CD4-positive, alpha-beta T cell (primary cell): Measurements from ENCODE around the gene NRTN. TPM values are rescaled to one million over a fixed set of nuclear protein-coding genes. Genes with fewer than 3 reads are reported as not detected.
"Not testable (repeated sequence)": the region's sequence is repeated elsewhere in the genome, so short reads cannot be mapped to it uniquely, and the experiment has no call there.

Experiments used
- ATAC-seq: fragments of 200-7000 bp; cut with Tn5 transposase; one replicate; pipeline ENCODE4 v1.10.0; 2022; ENCODE audit warnings: mild to moderate bottlenecking; ENCODE audit not compliant: poor library complexity
- CTCF ChIA-PET: fragments of 350-600 bp; sonication (Branson Sonifier 250); formaldehyde crosslinking; loops from one replicate; lab custom pipeline; 2021; ENCODE audit warnings: antibody characterized with exemption, inconsistent platforms; lab: Charles Lee
- POLR2A ChIA-PET: fragments of 350-600 bp; sonication (Branson Sonifier 250); formaldehyde crosslinking; loops from one replicate; lab custom pipeline; 2021; ENCODE audit warnings: antibody characterized with exemption, inconsistent platforms; lab: Charles Lee
- DNase-seq, 14 experiments: peaks; one replicate each; pipeline ENCODE4 v3.0.0-alpha.2; 2013 to 2020; ENCODE audit warnings: mixed read lengths in 2 of 14
- H3K27ac ChIP-seq, 2 donors: one replicate each; pipeline versions ENCODE4 v1.5.1 to v1.7.0; 2013; ENCODE audit warnings: low read length in 2 of 2, low read depth in 1 of 2, mild to moderate bottlenecking in 1 of 2
- H3K27me3 ChIP-seq, 2 experiments: 1 replicate in 1 of 2; 2 replicates in 1 of 2; pipeline versions ENCODE4 v1.6.1 to v1.7.0; 2013; ENCODE audit warnings: low read length in 2 of 2, control low read depth in 1 of 2, mild to moderate bottlenecking in 1 of 2, moderate library complexity in 1 of 2; ENCODE audit not compliant: insufficient read depth in 2 of 2, control insufficient read depth in 1 of 2
- H3K36me3 ChIP-seq: one replicate; pipeline ENCODE4 v1.6.1; 2013; ENCODE audit warnings: low read length, control low read depth; ENCODE audit not compliant: insufficient read depth
- H3K4me1 ChIP-seq: one replicate; pipeline ENCODE4 v1.6.1; 2013; ENCODE audit warnings: low read length, control low read depth; ENCODE audit not compliant: insufficient read depth
- H3K4me3 ChIP-seq: one replicate; pipeline ENCODE4 v1.5.1; 2013; ENCODE audit warnings: mild to moderate bottlenecking, low read length, moderate library complexity
- H3K9me3 ChIP-seq, 2 experiments: 1 replicate in 1 of 2; 2 replicates in 1 of 2; pipeline versions ENCODE4 v1.6.1 to v1.7.0; 2013; ENCODE audit warnings: low read length in 2 of 2, mild to moderate bottlenecking in 2 of 2, control low read depth in 1 of 2, moderate library complexity in 1 of 2; ENCODE audit not compliant: control insufficient read depth in 1 of 2, insufficient read depth in 1 of 2
- H3K27ac Mint-ChIP-seq: one replicate; pipeline ENCODE4 v1.8.0; 2020; ENCODE audit warnings: mixed read lengths
- H3K27me3 Mint-ChIP-seq: one replicate; pipeline ENCODE4 v1.8.0; 2021; ENCODE audit warnings: mixed read lengths
- H3K36me3 Mint-ChIP-seq: one replicate; pipeline ENCODE4 v1.8.0; 2021; ENCODE audit warnings: low read depth, mixed read lengths
- H3K4me1 Mint-ChIP-seq: one replicate; pipeline ENCODE4 v1.8.0; 2021; ENCODE audit warnings: low read depth, mixed read lengths
- H3K4me3 Mint-ChIP-seq: one replicate; pipeline ENCODE4 v1.8.0; 2020; ENCODE audit warnings: mild to moderate bottlenecking, mixed read lengths
- H3K9me3 Mint-ChIP-seq: one replicate; pipeline ENCODE4 v1.8.0; 2020; ENCODE audit warnings: mixed read lengths
- intact Hi-C, 2 experiments: fragments of 100-400 bp; cut with DNase I in 1 of 2; cut with micrococcal nuclease in 1 of 2; formaldehyde crosslinking; loops; one replicate each; pipeline versions ENCODE4 v1.15.1 to v1.9.0; 2023 to 2025; cut with DNase I, micrococcal nuclease
- total RNA-seq, 174 experiments: library from RNA in 2 of 174; stranded (reverse) in 2 of 174; gene quantifications; one replicate each; pipeline ENCODE4 v1.2.3 and lab custom pipeline; 2021 to 2026
- TF ChIP-seq, protein P1 (sequence below): fragments of 200-600 bp; IDR thresholded peaks from one replicate; pipeline ENCODE4 v1.8.0; 2022; ENCODE audit warnings: antibody characterized with exemption, mild to moderate bottlenecking

The NRTN gene
- total RNA-seq, 2 experiments from 2014 or later, result 1.5 to 1.6 TPM

- H3K4me1 ChIP-seq, result no peaks in the 10 kb centered on the region
- no peak overlapping the region for H3K27ac ChIP-seq
- Mint-ChIP-seq H3K36me3 (no peaks in the 10 kb centered on the region), H3K4me3 (no peak overlapping the region), H3K27ac (no peak overlapping the region), H3K27me3 (no peaks in the 10 kb centered on the region), H3K4me1 (no peaks in the 10 kb centered on the region), H3K9me3 (no peaks in the 10 kb centered on the region)
- no peaks in the 10 kb centered on the region for H3K27me3 ChIP-seq
- ChIA-PET CTCF (no interaction called here), POLR2A (interaction anchor here (0.8 kb wide), 1 partner anchor 31 kb away, joined by 3 read pairs; no protein-coding TSS in a partner anchor)
- TF ChIP-seq, protein P1, sequence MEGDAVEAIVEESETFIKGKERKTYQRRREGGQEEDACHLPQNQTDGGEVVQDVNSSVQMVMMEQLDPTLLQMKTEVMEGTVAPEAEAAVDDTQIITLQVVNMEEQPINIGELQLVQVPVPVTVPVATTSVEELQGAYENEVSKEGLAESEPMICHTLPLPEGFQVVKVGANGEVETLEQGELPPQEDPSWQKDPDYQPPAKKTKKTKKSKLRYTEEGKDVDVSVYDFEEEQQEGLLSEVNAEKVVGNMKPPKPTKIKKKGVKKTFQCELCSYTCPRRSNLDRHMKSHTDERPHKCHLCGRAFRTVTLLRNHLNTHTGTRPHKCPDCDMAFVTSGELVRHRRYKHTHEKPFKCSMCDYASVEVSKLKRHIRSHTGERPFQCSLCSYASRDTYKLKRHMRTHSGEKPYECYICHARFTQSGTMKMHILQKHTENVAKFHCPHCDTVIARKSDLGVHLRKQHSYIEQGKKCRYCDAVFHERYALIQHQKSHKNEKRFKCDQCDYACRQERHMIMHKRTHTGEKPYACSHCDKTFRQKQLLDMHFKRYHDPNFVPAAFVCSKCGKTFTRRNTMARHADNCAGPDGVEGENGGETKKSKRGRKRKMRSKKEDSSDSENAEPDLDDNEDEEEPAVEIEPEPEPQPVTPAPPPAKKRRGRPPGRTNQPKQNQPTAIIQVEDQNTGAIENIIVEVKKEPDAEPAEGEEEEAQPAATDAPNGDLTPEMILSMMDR, result no peak
- DNase-seq (no peak), ATAC-seq (no peak)
- intact Hi-C loops, result no loop called here
- H3K4me3 ChIP-seq, result no peak overlapping the region
- H3K9me3 ChIP-seq, result no peaks in the 10 kb centered on the region
- H3K36me3 ChIP-seq, result no peaks in the 10 kb centered on the region
These were observed 39.9 kb downstream of the NRTN start for GRCh38 chr19:5844456-5845433.

GRCh38 chr19:5847846-5848245 lies 43.0 kb downstream of the NRTN start:
- intact Hi-C loops, H3K27ac Mint-ChIP-seq, H3K9me3 ChIP-seq, H3K27ac ChIP-seq, H3K4me3 Mint-ChIP-seq, H3K36me3 Mint-ChIP-seq, H3K4me1 Mint-ChIP-seq, H3K36me3 ChIP-seq, POLR2A ChIA-PET, H3K27me3 ChIP-seq, DNase-seq, H3K4me1 ChIP-seq, H3K27me3 Mint-ChIP-seq, H3K4me3 ChIP-seq, H3K9me3 Mint-ChIP-seq, ATAC-seq, CTCF ChIA-PET: not testable (repeated sequence)

DNA sequence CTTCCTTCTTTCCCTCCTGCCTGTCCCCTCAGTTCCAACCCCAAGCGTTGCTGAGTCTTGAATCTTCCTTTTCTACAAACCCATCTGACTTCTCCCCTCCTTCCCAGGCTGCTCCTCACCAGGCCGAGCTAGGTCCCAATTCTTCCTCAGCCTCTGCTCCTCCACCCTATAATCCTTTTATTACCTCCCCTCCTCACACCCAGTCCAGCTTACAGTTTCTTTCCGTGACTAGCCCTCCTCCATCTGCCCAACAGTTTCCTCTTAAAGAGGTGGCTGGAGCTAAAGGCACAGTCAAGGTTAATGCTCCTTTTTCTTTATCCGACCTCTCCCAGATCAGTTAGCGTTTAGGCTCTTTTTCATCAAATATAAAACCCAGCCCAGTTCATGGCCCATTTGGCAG lies 43.8 kb downstream of the NRTN start:
- ATAC-seq, H3K4me1 ChIP-seq, DNase-seq, H3K36me3 ChIP-seq, H3K4me3 Mint-ChIP-seq, H3K9me3 Mint-ChIP-seq, H3K9me3 ChIP-seq, H3K27me3 ChIP-seq, POLR2A ChIA-PET, H3K4me1 Mint-ChIP-seq, H3K27me3 Mint-ChIP-seq, H3K36me3 Mint-ChIP-seq, H3K4me3 ChIP-seq, CTCF ChIA-PET, intact Hi-C loops, H3K27ac ChIP-seq, H3K27ac Mint-ChIP-seq: not testable (repeated sequence)

GRCh38 chr19:5850189-5850588 lies 45.3 kb downstream of the NRTN start:
- ChIA-PET POLR2A (no interaction called here), CTCF (no interaction called here)
- H3K4me1 Mint-ChIP-seq, result no peaks in the 10 kb centered on the region
- H3K27me3 Mint-ChIP-seq, result no peaks in the 10 kb centered on the region
- Histone ChIP-seq H3K4me3 (no peak overlapping the region), H3K4me1 (no peaks in the 10 kb centered on the region), H3K36me3 (no peaks in the 10 kb centered on the region), H3K9me3 (no peaks in the 10 kb centered on the region), H3K27ac (no peak overlapping the region), H3K27me3 (no peaks in the 10 kb centered on the region)
- ATAC-seq (no peak), DNase-seq (no peak)
- no peak overlapping the region for H3K4me3 Mint-ChIP-seq
- intact Hi-C loops, result no loop called here
- H3K9me3 Mint-ChIP-seq, result no peaks in the 10 kb centered on the region
- no peak overlapping the region for H3K27ac Mint-ChIP-seq
- TF ChIP-seq, protein P1, result no peak
- no peaks in the 10 kb centered on the region for H3K36me3 Mint-ChIP-seq
